ENCODE data around the gene KAZN.

KAZN gene

GRCh38 chr1:14750490-14750889 lies 152.0 kb downstream of the KAZN start:
- Histone ChIP-seq H3K27me3 (ENCODE audit: control insufficient read depth, insufficient read depth, low read length) (peaks cover 3% of the 10 kb centered on the region), H3K4me3 (ENCODE audit: low read length) (no peak overlapping the region), H3K4me2 (ENCODE audit: low read length) (no peak overlapping the region), H3K9me3 (replicated peaks; ENCODE audit: low read length) (no peaks in the 10 kb centered on the region), H3K4me1 (ENCODE audit: control insufficient read depth, insufficient read depth, low read length) (no peaks in the 10 kb centered on the region), H3K9ac (ENCODE audit: low read depth, low read length) (no peak overlapping the region), H3K36me3 (ENCODE audit: insufficient read depth, low read length) (no peaks in the 10 kb centered on the region)

GRCh38 chr1:14755518-14756252 lies 157.2 kb downstream of the KAZN start:
- no peak overlapping the region for H3K4me2 ChIP-seq (ENCODE audit: low read length)
- no peaks in the 10 kb centered on the region for H3K9me3 ChIP-seq (replicated peaks; ENCODE audit: low read length)
- H3K27me3 ChIP-seq (ENCODE audit: control insufficient read depth, insufficient read depth, low read length) = peaks cover 26% of the 10 kb centered on the region
- no peak overlapping the region for H3K9ac ChIP-seq (ENCODE audit: low read depth, low read length)
- no peak overlapping the region for H3K4me3 ChIP-seq (ENCODE audit: low read length)
- H3K4me1 ChIP-seq (ENCODE audit: control insufficient read depth, insufficient read depth, low read length) = no peaks in the 10 kb centered on the region
- no peaks in the 10 kb centered on the region for H3K36me3 ChIP-seq (ENCODE audit: insufficient read depth, low read length)

DNA sequence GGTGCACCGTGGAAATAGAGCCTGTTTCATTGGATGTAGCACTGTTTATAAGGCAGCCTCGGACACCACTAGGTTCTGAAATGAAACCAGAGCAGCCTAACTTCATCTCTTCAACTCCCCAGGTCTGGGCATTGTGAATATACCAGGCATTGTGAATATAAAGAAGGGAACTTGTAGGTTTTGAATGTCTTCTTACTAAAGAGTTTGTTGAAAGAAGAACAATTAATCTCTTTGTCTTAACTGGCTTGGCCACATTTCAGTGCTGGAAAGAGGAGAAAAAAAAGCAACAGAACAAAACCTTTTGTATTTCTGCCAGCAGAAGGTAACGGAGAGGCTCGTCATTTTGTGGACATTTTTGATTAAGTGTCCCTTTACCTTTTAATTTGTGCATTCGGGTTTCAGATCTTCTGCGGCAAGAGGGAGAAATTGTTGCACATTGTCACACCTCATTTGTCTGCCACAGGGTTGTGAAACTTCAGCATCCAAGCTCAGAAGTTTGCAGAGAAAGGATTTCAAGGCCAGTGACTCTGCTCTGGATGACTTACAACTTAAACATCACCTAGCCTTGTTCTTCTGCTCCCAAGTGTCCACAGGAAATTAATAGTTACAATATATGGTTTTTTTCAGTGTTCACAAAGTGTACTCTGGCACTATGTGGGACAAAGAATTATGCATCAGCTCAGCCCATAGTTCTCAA lies 158.3 kb downstream of the KAZN start:
- Histone ChIP-seq H3K36me3 (ENCODE audit: insufficient read depth, low read length) (no peaks in the 10 kb centered on the region), H3K4me3 (ENCODE audit: low read length) (no peak overlapping the region), H3K4me1 (ENCODE audit: control insufficient read depth, insufficient read depth, low read length) (no peaks in the 10 kb centered on the region), H3K9me3 (replicated peaks; ENCODE audit: low read length) (no peaks in the 10 kb centered on the region), H3K27me3 (ENCODE audit: control insufficient read depth, insufficient read depth, low read length) (peaks cover 23% of the 10 kb centered on the region), H3K4me2 (ENCODE audit: low read length) (no peak overlapping the region), H3K9ac (ENCODE audit: low read depth, low read length) (no peak overlapping the region)

DNA sequence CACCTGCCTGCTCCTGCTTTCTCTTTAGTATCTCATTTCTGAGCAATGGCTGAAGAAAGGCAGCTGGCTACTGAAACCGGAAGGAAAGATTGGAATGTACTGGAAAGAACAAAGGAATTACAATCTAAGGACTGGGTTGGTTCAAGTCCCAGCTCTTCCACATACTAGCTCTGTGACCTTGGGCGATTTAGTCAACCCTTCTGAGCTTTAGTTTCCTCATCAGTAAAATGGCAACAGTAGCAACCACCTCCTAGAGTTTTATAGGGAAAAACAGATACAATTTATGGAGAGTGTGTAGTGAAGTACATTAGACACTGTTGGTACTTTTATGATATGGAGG lies 158.8 kb downstream of the KAZN start:
- Histone ChIP-seq H3K4me3 (ENCODE audit: low read length) (no peak overlapping the region), H3K4me2 (ENCODE audit: low read length) (no peak overlapping the region), H3K36me3 (ENCODE audit: insufficient read depth, low read length) (no peaks in the 10 kb centered on the region), H3K27me3 (ENCODE audit: control insufficient read depth, insufficient read depth, low read length) (peaks cover 23% of the 10 kb centered on the region), H3K9me3 (replicated peaks; ENCODE audit: low read length) (no peaks in the 10 kb centered on the region), H3K9ac (ENCODE audit: low read depth, low read length) (no peak overlapping the region), H3K4me1 (ENCODE audit: control insufficient read depth, insufficient read depth, low read length) (no peaks in the 10 kb centered on the region)

DNA sequence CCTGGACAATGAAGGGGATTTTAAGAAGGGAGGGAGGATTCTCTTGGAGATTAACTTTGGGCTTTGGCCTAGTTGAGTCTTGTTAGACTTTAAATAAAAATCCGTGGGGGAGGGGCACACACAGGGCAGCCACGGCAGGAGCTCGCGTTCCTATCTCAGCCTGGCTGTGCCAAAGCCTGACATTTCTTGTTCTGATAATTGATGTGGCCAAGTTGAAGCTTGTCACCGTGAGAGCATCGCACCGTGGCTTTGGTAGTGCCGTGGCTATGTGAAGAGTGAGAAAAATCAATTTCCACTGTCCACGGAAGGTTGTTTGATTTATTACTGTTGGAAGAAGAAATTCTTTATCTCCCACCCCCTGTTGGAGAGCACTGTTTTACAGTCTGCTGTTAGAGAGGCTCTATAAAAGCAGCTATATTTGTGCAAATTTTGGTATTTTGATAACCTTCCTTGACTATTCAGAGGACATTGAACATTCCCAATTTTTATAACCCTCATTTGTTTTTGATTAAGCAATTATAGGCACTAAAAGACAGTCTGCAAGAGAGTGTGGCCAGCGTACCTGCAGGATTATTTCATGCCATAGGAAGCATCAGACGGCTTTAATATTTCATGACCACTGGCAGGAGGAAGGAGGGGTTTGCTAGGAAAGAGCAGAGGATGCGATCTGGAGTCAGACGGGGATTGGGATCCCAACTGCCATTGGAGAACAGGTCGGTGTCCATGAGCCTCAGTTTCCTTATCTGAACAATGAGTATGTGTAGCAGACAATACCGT lies 160.7 kb downstream of the KAZN start:
- no peak overlapping the region for H3K4me2 ChIP-seq (ENCODE audit: low read length)

GRCh38 chr1:14759843-14760242 lies 161.4 kb downstream of the KAZN start:
- Histone ChIP-seq H3K27me3 (ENCODE audit: control insufficient read depth, insufficient read depth, low read length) (peaks cover 23% of the 10 kb centered on the region), H3K9me3 (replicated peaks; ENCODE audit: low read length) (no peaks in the 10 kb centered on the region), H3K4me2 (ENCODE audit: low read length) (no peak overlapping the region), H3K36me3 (ENCODE audit: insufficient read depth, low read length) (no peaks in the 10 kb centered on the region), H3K4me1 (ENCODE audit: control insufficient read depth, insufficient read depth, low read length) (no peaks in the 10 kb centered on the region), H3K9ac (ENCODE audit: low read depth, low read length) (no peak overlapping the region), H3K4me3 (ENCODE audit: low read length) (no peak overlapping the region)

More for the DNA sequence above, 160.7 kb downstream of the KAZN start:
- Histone ChIP-seq H3K4me1 (ENCODE audit: control insufficient read depth, insufficient read depth, low read length) (no peaks in the 10 kb centered on the region), H3K4me3 (ENCODE audit: low read length) (no peak overlapping the region), H3K9ac (ENCODE audit: low read depth, low read length) (no peak overlapping the region), H3K36me3 (ENCODE audit: insufficient read depth, low read length) (no peaks in the 10 kb centered on the region), H3K27me3 (ENCODE audit: control insufficient read depth, insufficient read depth, low read length) (peaks cover 23% of the 10 kb centered on the region), H3K9me3 (replicated peaks; ENCODE audit: low read length) (no peaks in the 10 kb centered on the region)

DNA sequence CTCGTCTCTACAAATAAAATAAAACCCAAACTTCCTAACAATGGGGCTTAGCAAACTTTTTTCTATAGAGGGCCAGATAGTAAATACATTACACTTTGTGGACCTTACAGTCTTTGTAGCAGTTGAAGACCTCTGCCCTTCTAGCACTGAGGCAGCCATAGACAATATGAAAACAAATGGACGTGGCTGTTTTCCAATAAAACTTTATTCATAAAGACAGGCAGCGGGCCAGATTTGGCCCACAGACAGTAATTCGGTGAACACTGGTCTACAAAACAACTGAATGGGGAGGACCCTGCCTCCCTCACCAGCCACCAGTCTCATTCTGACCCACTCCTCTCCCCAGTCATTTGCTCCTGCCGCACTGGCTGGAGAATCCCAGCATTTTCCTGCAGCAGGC lies 162.3 kb downstream of the KAZN start:
- Histone ChIP-seq H3K9ac (ENCODE audit: low read depth, low read length) (no peak overlapping the region), H3K4me1 (ENCODE audit: control insufficient read depth, insufficient read depth, low read length) (no peaks in the 10 kb centered on the region), H3K4me3 (ENCODE audit: low read length) (no peak overlapping the region), H3K9me3 (replicated peaks; ENCODE audit: low read length) (no peaks in the 10 kb centered on the region), H3K27me3 (ENCODE audit: control insufficient read depth, insufficient read depth, low read length) (peaks cover 23% of the 10 kb centered on the region), H3K36me3 (ENCODE audit: insufficient read depth, low read length) (no peaks in the 10 kb centered on the region), H3K4me2 (ENCODE audit: low read length) (no peak overlapping the region)

- Histone ChIP-seq H3K4me2 (ENCODE audit: low read length) (no peak overlapping the region), H3K9ac (ENCODE audit: low read depth, low read length) (no peak overlapping the region), H3K36me3 (ENCODE audit: insufficient read depth, low read length) (no peaks in the 10 kb centered on the region), H3K4me1 (ENCODE audit: control insufficient read depth, insufficient read depth, low read length) (no peaks in the 10 kb centered on the region), H3K27me3 (ENCODE audit: control insufficient read depth, insufficient read depth, low read length) (peaks cover 20% of the 10 kb centered on the region), H3K4me3 (ENCODE audit: low read length) (no peak overlapping the region), H3K9me3 (replicated peaks; ENCODE audit: low read length) (no peaks in the 10 kb centered on the region)
Measured at GRCh38 chr1:14761291-14762153, 163.0 kb downstream of the KAZN start.

- Histone ChIP-seq H3K4me2 (ENCODE audit: low read length) (no peak overlapping the region), H3K9ac (ENCODE audit: low read depth, low read length) (no peak overlapping the region), H3K27me3 (ENCODE audit: control insufficient read depth, insufficient read depth, low read length) (peaks cover 7% of the 10 kb centered on the region), H3K9me3 (replicated peaks; ENCODE audit: low read length) (no peaks in the 10 kb centered on the region), H3K4me1 (ENCODE audit: control insufficient read depth, insufficient read depth, low read length) (no peaks in the 10 kb centered on the region), H3K4me3 (ENCODE audit: low read length) (no peak overlapping the region), H3K36me3 (ENCODE audit: insufficient read depth, low read length) (no peaks in the 10 kb centered on the region)
Measured at GRCh38 chr1:14763977-14764376, 165.5 kb downstream of the KAZN start.

- H3K4me1 ChIP-seq (ENCODE audit: control insufficient read depth, insufficient read depth, low read length) = no peaks in the 10 kb centered on the region
- H3K9me3 ChIP-seq (replicated peaks; ENCODE audit: low read length) = no peaks in the 10 kb centered on the region
- H3K4me3 ChIP-seq (ENCODE audit: low read length) = no peak overlapping the region
- no peak overlapping the region for H3K4me2 ChIP-seq (ENCODE audit: low read length)
- no peak overlapping the region for H3K9ac ChIP-seq (ENCODE audit: low read depth, low read length)
- H3K36me3 ChIP-seq (ENCODE audit: insufficient read depth, low read length) = no peaks in the 10 kb centered on the region
- no peaks in the 10 kb centered on the region for H3K27me3 ChIP-seq (ENCODE audit: control insufficient read depth, insufficient read depth, low read length)
Measured at GRCh38 chr1:14765773-14766172, 167.3 kb downstream of the KAZN start.

DNA sequence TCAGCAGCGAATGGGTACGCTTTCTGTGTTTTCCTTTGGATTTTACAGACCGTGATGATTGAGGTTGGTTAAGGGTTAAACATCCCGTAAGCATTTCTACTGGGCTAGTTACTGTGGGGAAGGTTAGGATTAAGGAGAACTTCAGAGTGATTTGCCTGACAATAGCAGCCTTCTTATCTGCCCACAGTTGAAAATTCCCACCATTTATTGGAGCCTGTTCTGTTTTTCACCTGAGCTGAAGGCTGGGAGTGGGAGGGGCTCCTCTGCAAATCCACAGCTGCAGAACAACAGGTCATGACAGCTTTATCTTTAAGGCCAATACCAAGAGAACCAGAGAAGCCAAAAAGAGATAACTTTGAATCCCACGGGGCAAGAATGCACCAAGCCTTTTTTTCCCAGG lies 168.6 kb downstream of the KAZN start:
- no peaks in the 10 kb centered on the region for H3K27me3 ChIP-seq (ENCODE audit: control insufficient read depth, insufficient read depth, low read length)
- no peaks in the 10 kb centered on the region for H3K36me3 ChIP-seq (ENCODE audit: insufficient read depth, low read length)
- no peak overlapping the region for H3K4me3 ChIP-seq (ENCODE audit: low read length)
- H3K9ac ChIP-seq (ENCODE audit: low read depth, low read length) = no peak overlapping the region
- no peak overlapping the region for H3K4me2 ChIP-seq (ENCODE audit: low read length)
- H3K4me1 ChIP-seq (ENCODE audit: control insufficient read depth, insufficient read depth, low read length) = no peaks in the 10 kb centered on the region
- H3K9me3 ChIP-seq (replicated peaks; ENCODE audit: low read length) = no peaks in the 10 kb centered on the region

All from skeletal muscle satellite cell (primary cell).